Breast epithelium (tissue), 4 donors: ENCODE results near the gene POLD4. TPM values are rescaled to one million over a fixed set of nuclear protein-coding genes. Genes with fewer than 3 reads are reported as not detected.
A peak's percentile ranks its signal among the peaks of the same experiment; 100 is the strongest.

Experiments used
- DNase-seq, 2 donors: peaks; one replicate each; pipeline ENCODE4 v3.0.0-alpha.2; 2019; ENCODE audit warnings: low spot score in 2 of 2
- H3K27ac ChIP-seq, 2 donors: fragments of 200-600 bp; sonication (generic) in 1 of 2; one replicate each; pipeline ENCODE4 v1.5.1; 2016 to 2019; ENCODE audit warnings: mild to moderate bottlenecking in 1 of 2
- H3K27me3 ChIP-seq, 2 donors: fragments of 200-600 bp; sonication (generic) in 1 of 2; one replicate each; pipeline versions ENCODE4 v1.5.1 to v1.6.0; 2017 to 2019; ENCODE audit warnings: control low read depth in 1 of 2, mild to moderate bottlenecking in 1 of 2
- H3K36me3 ChIP-seq: fragments of 200-600 bp; one replicate; pipeline ENCODE4 v1.5.1; 2019
- H3K4me1 ChIP-seq, 2 donors: fragments of 200-600 bp; sonication (generic); one replicate each; pipeline ENCODE4 v1.5.1; 2016 to 2019; ENCODE audit warnings: control low read depth in 1 of 2
- H3K4me3 ChIP-seq, 3 donors: fragments of 200-600 bp; sonication (generic); 1 replicate in 2 of 3; 2 replicates in 1 of 3; pipeline ENCODE4 v1.5.1; 2016 to 2019; ENCODE audit warnings: mild to moderate bottlenecking in 3 of 3, moderate library complexity in 2 of 3
- H3K9me3 ChIP-seq, 2 donors: fragments of 200-600 bp; sonication (generic) in 1 of 2; one replicate each; pipeline ENCODE4 v1.5.1; 2016 to 2019; ENCODE audit warnings: control low read depth in 1 of 2
- POLR2A ChIP-seq: fragments of 450-650 bp; IDR thresholded peaks from one replicate; pipeline ENCODE4 v1.6.1; 2016; ENCODE audit warnings: antibody characterized with exemption, mild to moderate bottlenecking, moderate library complexity
- POLR2AphosphoS5 ChIP-seq, 3 donors: sonication (generic); formaldehyde crosslinking; IDR thresholded peaks; one replicate each; pipeline ENCODE4 v1.6.1; 2017; ENCODE audit warnings: antibody characterized with exemption in 3 of 3
- intact Hi-C: fragments of 100-400 bp; cut with DNase I; formaldehyde crosslinking; loops from one replicate; pipeline ENCODE4 v1.15.1; 2023; ENCODE audit warnings: low total_unique reads
- total RNA-seq, 3 donors: library from RNA; depleted of rRNA; stranded (reverse); fragments of >200 nt; gene quantifications; one replicate each; pipeline ENCODE4 v1.1.0, GENCODE V29; 2016
- TF ChIP-seq, protein P1 (sequence below), 3 donors: fragments of 450-650 bp; IDR thresholded peaks; one replicate each; pipeline ENCODE4 v1.5.1; 2016 to 2017; ENCODE audit warnings: antibody characterized with exemption in 3 of 3, mild to moderate bottlenecking in 3 of 3, moderate library complexity in 3 of 3

The POLD4 gene
- total RNA-seq, 3 donors from 2014 or later: 48.7 to 91.5 (median 69.2) TPM

DNA sequence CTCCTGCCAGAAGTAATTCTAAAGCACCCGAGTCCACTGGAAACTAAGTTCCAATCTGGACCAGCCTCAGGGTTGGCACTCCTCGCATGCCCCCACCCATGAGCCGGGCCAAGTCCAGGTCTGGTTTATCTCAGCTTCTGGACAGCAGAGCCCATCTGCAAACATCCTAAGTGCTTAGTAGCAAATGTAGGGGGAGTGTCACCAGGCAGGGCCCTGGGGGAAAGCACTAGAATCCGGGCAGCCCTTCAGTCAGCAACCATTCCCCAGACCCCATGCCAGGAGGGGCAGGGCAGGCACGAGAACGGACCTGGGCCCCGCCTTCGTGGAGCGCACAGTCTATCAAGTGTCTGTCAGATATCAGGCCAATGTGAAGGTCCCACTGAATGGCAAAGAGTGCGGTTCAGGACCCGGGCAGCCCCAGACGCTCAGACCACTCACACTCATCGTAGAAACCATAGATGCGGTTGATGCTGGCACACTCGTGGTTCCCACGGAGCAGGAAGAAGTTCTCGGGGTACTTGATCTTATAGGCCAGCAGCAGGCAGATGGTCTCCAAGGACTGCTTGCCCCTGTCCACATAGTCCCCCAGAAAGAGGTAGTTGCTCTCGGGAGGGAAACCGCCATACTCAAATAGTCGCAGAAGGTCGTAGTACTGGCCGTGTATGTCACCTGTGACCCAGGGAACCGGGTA lies 47.0 kb upstream of the POLD4 start:
- TF ChIP-seq, protein P1, sequence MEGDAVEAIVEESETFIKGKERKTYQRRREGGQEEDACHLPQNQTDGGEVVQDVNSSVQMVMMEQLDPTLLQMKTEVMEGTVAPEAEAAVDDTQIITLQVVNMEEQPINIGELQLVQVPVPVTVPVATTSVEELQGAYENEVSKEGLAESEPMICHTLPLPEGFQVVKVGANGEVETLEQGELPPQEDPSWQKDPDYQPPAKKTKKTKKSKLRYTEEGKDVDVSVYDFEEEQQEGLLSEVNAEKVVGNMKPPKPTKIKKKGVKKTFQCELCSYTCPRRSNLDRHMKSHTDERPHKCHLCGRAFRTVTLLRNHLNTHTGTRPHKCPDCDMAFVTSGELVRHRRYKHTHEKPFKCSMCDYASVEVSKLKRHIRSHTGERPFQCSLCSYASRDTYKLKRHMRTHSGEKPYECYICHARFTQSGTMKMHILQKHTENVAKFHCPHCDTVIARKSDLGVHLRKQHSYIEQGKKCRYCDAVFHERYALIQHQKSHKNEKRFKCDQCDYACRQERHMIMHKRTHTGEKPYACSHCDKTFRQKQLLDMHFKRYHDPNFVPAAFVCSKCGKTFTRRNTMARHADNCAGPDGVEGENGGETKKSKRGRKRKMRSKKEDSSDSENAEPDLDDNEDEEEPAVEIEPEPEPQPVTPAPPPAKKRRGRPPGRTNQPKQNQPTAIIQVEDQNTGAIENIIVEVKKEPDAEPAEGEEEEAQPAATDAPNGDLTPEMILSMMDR (IDR thresholded peaks at IDR 0.05): no peak
- TF ChIP-seq POLR2AphosphoS5 (IDR thresholded peaks at IDR 0.05) (no peak), POLR2A (no peak)
- peak overlapping the region; percentile 92 to 97 for H3K27ac ChIP-seq
- H3K27me3 ChIP-seq: no peaks in the 10 kb centered on the region
- H3K9me3 ChIP-seq: no peaks in the 10 kb centered on the region
- no peaks in the 10 kb centered on the region for H3K36me3 ChIP-seq
- peak overlapping the region; percentile 88 to 90 (median 90) for H3K4me3 ChIP-seq
- H3K4me1 ChIP-seq: peaks cover 12 to 14% of the 10 kb centered on the region in 2 donors
- no peak for DNase-seq
- intact Hi-C loops: no loop called here

DNA sequence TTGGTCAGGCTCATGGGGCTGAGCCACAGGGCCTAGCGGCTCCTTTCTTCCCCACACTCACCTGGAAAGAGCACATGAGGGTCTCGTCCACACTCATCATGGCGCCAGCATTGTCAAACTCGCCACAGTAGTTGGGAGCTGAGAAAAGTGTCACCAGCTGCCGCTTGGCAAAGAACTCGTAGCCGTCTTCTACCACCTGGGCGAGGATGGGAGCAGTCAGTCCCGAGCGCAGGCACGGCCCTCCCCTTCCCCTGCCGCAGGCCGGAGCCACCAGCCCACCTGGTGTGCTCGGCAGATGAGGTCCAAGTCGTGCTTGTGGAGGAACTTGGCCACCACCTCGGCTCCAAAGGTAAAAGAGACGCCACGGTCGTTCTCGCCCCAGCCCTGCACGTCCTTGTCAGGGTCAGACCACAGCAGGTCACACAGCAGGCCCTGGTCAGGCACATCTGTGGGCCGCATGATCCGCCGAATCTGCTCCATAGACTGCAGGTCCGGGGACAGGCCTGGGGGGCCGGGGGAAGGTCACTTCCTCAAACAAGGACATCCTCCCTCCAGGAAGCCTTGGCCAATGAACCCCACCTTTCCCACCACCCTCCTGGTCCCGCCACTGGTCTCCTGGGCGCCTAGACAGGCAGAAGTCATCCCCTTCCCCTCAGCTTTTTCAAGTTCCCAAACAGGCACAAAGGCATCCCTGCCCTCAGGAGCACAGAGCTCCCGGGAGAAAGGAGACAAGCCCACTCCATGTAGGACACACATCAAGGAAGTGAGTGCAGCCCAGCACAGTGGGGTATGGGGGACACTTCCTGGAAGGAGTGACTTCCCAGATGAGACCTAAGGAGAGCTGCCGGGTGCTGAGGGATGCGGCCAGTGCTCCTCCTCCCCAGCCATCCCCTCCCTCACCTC lies 45.6 kb upstream of the POLD4 start:
- Histone ChIP-seq H3K4me1 (peaks cover 12 to 14% of the 10 kb centered on the region in 2 donors), H3K9me3 (no peaks in the 10 kb centered on the region), H3K36me3 (no peaks in the 10 kb centered on the region), H3K27ac (peak overlapping the region in 1 of 2 donors; percentile 92), H3K27me3 (no peaks in the 10 kb centered on the region), H3K4me3 (no peak overlapping the region)
- TF ChIP-seq, protein P1 (IDR thresholded peaks at IDR 0.05): no peak
- TF ChIP-seq POLR2AphosphoS5 (IDR thresholded peaks at IDR 0.05) (no peak), POLR2A (no peak)
- intact Hi-C loops: loop anchor here (10.0 kb wide), 1 partner anchor 106 kb away; the partner anchor contains the start of genes CDK2AP2 and PITPNM1
- DNase-seq: no peak

DNA sequence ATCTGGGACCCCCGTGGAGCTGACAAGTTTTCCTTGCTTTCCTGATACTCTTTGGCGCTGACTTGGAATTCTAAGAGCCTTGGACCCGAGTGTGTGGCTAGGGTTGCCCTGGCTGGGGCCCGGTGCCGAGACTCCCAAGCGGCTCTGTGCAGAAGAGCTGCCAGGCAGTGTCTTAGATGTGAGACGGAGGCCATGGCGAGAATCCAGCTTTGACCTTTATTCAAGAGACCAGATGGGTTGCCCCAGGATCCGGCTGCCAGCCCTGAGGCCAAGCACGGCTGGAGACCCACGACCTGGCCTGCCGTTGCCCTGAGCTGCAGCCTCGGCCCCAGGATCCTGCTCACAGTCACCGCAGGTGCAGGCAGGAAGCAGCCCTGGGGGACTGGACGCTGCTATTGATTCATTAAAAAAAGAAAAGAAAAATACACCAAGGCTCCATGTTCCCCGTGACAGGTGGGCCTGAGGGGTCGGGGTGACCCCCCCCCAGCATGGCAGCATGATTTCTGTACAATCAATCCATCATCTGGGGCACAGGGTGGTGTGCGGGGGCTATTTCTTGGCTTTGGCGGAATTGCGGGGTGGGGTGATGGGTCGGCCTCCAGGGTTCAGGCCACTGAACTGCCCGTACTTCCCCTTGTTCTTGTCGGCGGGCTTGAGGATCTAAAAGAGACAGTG lies 44.8 kb upstream of the POLD4 start:
- intact Hi-C loops: loop anchor here (10.0 kb wide), 1 partner anchor 107 kb away; the partner anchor contains the start of genes CDK2AP2 and PITPNM1
- TF ChIP-seq, protein P1 (IDR thresholded peaks at IDR 0.05): no peak
- TF ChIP-seq POLR2A: no peak
- no peak for TF ChIP-seq POLR2AphosphoS5 (IDR thresholded peaks at IDR 0.05)
- no peaks in the 10 kb centered on the region for H3K36me3 ChIP-seq

DNA sequence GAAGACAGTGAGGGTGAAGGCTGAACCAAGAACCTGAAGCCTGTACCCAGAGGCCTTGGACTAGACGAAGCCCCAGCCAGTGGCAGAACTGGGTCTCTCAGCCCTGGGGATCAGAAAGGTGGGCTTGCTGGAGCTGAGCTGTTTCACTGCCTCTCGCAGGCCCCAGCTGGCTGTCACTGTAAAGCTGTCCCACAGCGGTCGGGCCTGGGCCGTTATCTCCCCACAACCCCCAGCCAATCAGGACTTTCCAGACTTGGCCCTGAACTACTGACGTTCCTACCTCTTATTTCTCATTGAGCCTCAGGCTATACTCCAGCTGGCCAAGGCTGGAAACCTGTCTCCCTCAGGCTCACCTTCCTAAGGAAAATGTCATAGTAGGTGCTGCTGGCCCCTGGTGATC lies 44.2 kb upstream of the POLD4 start:
- Histone ChIP-seq H3K27me3 (no peaks in the 10 kb centered on the region), H3K36me3 (no peaks in the 10 kb centered on the region), H3K4me3 (no peak overlapping the region), H3K4me1 (peaks cover 14 to 16% of the 10 kb centered on the region in 2 donors), H3K27ac (no peak overlapping the region), H3K9me3 (no peaks in the 10 kb centered on the region)
- no peak for TF ChIP-seq POLR2AphosphoS5 (IDR thresholded peaks at IDR 0.05)
- TF ChIP-seq POLR2A: no peak
- TF ChIP-seq, protein P1 (IDR thresholded peaks at IDR 0.05): no peak
- DNase-seq: no peak
- intact Hi-C loops: loop anchor here (10.0 kb wide), 1 partner anchor 107 kb away; the partner anchor contains the start of genes CDK2AP2 and PITPNM1

More for the DNA sequence above, 44.8 kb upstream of the POLD4 start:
- H3K9me3 ChIP-seq: no peaks in the 10 kb centered on the region
- no peak for DNase-seq
- H3K4me1 ChIP-seq: peaks cover 12 to 14% of the 10 kb centered on the region in 2 donors
- no peaks in the 10 kb centered on the region for H3K27me3 ChIP-seq
- no peak overlapping the region for H3K27ac ChIP-seq
- H3K4me3 ChIP-seq: no peak overlapping the region
